Trophoblast cell (in vitro differentiated cells and primary cell): ENCODE data around the gene PRAMEF12.

Experiments used
- DNase-seq, 2 donors: peaks; one replicate each; pipeline ENCODE4 v3.0.0-alpha.2; 2016
- H2AFZ ChIP-seq: 2 replicates; pipeline ENCODE4 v1.6.1; 2013; ENCODE audit warnings: low read length, moderate library complexity, mild to moderate bottlenecking; ENCODE audit not compliant: insufficient read depth, poor library complexity
- H2AK5ac ChIP-seq: 2 replicates; pipeline ENCODE4 v1.6.1; 2013; ENCODE audit warnings: mild to moderate bottlenecking, low read length
- H2BK120ac ChIP-seq: 2 replicates; pipeline ENCODE4 v1.6.1; 2013; ENCODE audit warnings: low read length, mild to moderate bottlenecking, moderate library complexity; ENCODE audit not compliant: insufficient read depth, poor library complexity
- H2BK12ac ChIP-seq: 2 replicates; pipeline ENCODE4 v1.6.1; 2013; ENCODE audit warnings: mild to moderate bottlenecking, low read length, moderate library complexity
- H2BK5ac ChIP-seq: 2 replicates; pipeline ENCODE4 v1.6.1; 2013; ENCODE audit warnings: low read length, low read depth, moderate library complexity, mild to moderate bottlenecking; ENCODE audit not compliant: poor library complexity
- H3K14ac ChIP-seq: 2 replicates; pipeline ENCODE4 v1.6.1; 2013; ENCODE audit warnings: mild to moderate bottlenecking, low read length
- H3K18ac ChIP-seq: 2 replicates; pipeline ENCODE4 v1.6.1; 2013; ENCODE audit warnings: mild to moderate bottlenecking, low read length
- H3K23ac ChIP-seq: 2 replicates; pipeline ENCODE4 v1.6.1; 2013; ENCODE audit warnings: low read length
- H3K27ac ChIP-seq: 2 replicates; pipeline ENCODE4 v1.5.1; 2013; ENCODE audit warnings: low read depth, mild to moderate bottlenecking, inconsistent platforms, low read length, moderate library complexity
- H3K27me3 ChIP-seq: 2 replicates; pipeline ENCODE4 v1.6.1; 2013; ENCODE audit warnings: inconsistent platforms, mild to moderate bottlenecking, low read length, moderate library complexity; ENCODE audit not compliant: insufficient read depth
- H3K36me3 ChIP-seq, 2 experiments: 1 replicate in 1 of 2; 2 replicates in 1 of 2; pipeline ENCODE4 v1.6.1; 2013; ENCODE audit warnings: low read length in 2 of 2, mild to moderate bottlenecking in 2 of 2, moderate library complexity in 1 of 2; ENCODE audit not compliant: insufficient read depth in 2 of 2, control insufficient read depth in 1 of 2
- H3K4ac ChIP-seq: 2 replicates; pipeline ENCODE4 v1.6.1; 2013; ENCODE audit warnings: low read depth, mild to moderate bottlenecking, low read length, moderate library complexity
- H3K4me1 ChIP-seq, 2 experiments: 1 replicate in 1 of 2; 2 replicates in 1 of 2; pipeline ENCODE4 v1.6.1; 2013; ENCODE audit warnings: low read length in 2 of 2, mild to moderate bottlenecking in 2 of 2, moderate library complexity in 1 of 2; ENCODE audit not compliant: insufficient read depth in 2 of 2, control insufficient read depth in 1 of 2
- H3K4me2 ChIP-seq: 2 replicates; pipeline ENCODE4 v1.6.1; 2013; ENCODE audit warnings: inconsistent platforms, mild to moderate bottlenecking, low read length, moderate library complexity
- H3K4me3 ChIP-seq: 2 replicates; pipeline ENCODE4 v1.5.1; 2013; ENCODE audit warnings: mild to moderate bottlenecking, low read depth, low read length, inconsistent platforms
- H3K79me1 ChIP-seq: one replicate; pipeline ENCODE4 v1.6.1; 2013; ENCODE audit warnings: low read length
- H3K79me2 ChIP-seq: 2 replicates; pipeline ENCODE4 v1.6.1; 2013; ENCODE audit warnings: low read length, mild to moderate bottlenecking; ENCODE audit not compliant: control insufficient read depth, insufficient read depth, poor library complexity
- H3K9ac ChIP-seq: 2 replicates; pipeline ENCODE4 v1.6.1; 2013; ENCODE audit warnings: mild to moderate bottlenecking, low read length
- H3K9me3 ChIP-seq: 2 replicates; pipeline ENCODE4 v1.6.1; 2013; ENCODE audit warnings: low read depth, mild to moderate bottlenecking, control low read depth, inconsistent platforms, low read length; ENCODE audit not compliant: insufficient read depth
- H4K12ac ChIP-seq: 2 replicates; pipeline ENCODE4 v1.6.1; 2013; ENCODE audit warnings: low read depth, mild to moderate bottlenecking, low read length, moderate library complexity
- H4K8ac ChIP-seq: 2 replicates; pipeline ENCODE4 v1.6.1; 2013; ENCODE audit warnings: low read depth, mild to moderate bottlenecking, low read length, moderate library complexity
- H4K91ac ChIP-seq: one replicate; pipeline ENCODE4 v1.6.1; 2013; ENCODE audit warnings: low read depth, mild to moderate bottlenecking, low read length, moderate library complexity
- WGBS: extraction: QIAGEN DNeasy Blood & Tissue Kit; methylation state at CpG from one replicate; pipeline ENCODE4 v1.1.7; 2013; ENCODE audit warnings: missing lambda C conversion rate; ENCODE audit not compliant: insufficient read length, insufficient coverage; ENCODE audit errors: extremely low coverage; 5-methylcytosine and 5-hydroxymethylcytosine counted together

PRAMEF12 gene

DNA sequence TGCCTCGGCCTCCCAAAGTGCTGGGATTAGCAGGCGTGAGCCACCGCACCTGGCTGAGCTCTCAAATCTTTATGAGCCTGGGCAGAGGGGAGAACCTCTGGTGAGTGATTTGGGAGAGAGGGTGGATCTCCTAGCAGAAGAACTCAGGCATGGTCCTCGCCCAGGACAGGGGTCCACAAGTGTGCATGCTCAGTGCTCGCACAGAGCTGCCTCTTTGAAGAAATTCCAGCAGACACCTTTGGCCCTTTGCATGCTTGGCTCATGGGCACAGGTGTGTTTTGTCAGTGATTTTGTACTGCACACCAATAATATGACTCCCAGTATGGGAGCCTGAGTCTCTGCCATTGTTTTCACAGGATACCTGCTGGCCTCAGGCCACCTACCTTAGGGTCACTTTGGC is 11.8 kb upstream of the PRAMEF12 start:
- H4K91ac ChIP-seq = no peak overlapping the region
- H2BK12ac ChIP-seq = no peak overlapping the region
- no peak overlapping the region for H2BK5ac ChIP-seq
- no peak overlapping the region for H2BK120ac ChIP-seq
- H3K79me1 ChIP-seq = no peaks in the 10 kb centered on the region
- H3K23ac ChIP-seq = no peak overlapping the region
- H3K9ac ChIP-seq = no peak overlapping the region
- H2AK5ac ChIP-seq = no peak overlapping the region
- H3K4me1 ChIP-seq = peaks cover 0 to 4% of the 10 kb centered on the region in 2 experiments
- no peak overlapping the region for H3K14ac ChIP-seq
- no peak for DNase-seq
- H3K79me2 ChIP-seq = no peaks in the 10 kb centered on the region
- WGBS = no CpG with 5 or more reads among the region's 5 CpGs
- H3K4me3 ChIP-seq = no peak overlapping the region
- H3K4ac ChIP-seq = no peak overlapping the region
- no peak overlapping the region for H4K8ac ChIP-seq
- H3K27me3 ChIP-seq = no peaks in the 10 kb centered on the region
- no peak overlapping the region for H2AFZ ChIP-seq
- H4K12ac ChIP-seq = no peak overlapping the region
- H3K36me3 ChIP-seq = no peaks in the 10 kb centered on the region
- no peaks in the 10 kb centered on the region for H3K9me3 ChIP-seq
- H3K18ac ChIP-seq = no peak overlapping the region
- no peak overlapping the region for H3K27ac ChIP-seq
- no peak overlapping the region for H3K4me2 ChIP-seq

DNA sequence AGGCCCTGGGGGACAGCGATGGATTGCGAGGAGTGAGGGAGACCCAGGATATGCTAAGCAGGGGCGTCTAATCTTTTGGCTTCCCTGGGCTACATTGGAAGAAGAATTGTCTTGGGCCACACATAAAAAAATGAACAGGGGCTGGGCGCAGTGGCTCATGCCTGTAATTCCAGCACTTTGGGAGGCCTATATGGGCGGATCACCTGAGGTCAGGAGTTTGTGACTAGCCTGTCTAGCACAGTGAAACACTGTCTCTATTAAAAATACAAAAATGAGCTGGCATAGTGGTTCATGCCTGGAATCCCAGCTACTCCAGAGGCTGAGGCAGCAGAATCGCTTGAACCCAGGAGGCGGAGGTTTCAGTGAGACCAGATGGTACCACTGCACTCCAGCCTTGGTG is 10.8 kb upstream of the PRAMEF12 start:
- no peak overlapping the region for H2BK12ac ChIP-seq
- no peaks in the 10 kb centered on the region for H3K27me3 ChIP-seq
- H3K14ac ChIP-seq = no peak overlapping the region
- H3K36me3 ChIP-seq = no peaks in the 10 kb centered on the region
- DNase-seq = peak; percentile 78 to 86
- no peak overlapping the region for H3K9ac ChIP-seq
- H4K8ac ChIP-seq = no peak overlapping the region
- no peak overlapping the region for H3K4ac ChIP-seq
- H3K79me2 ChIP-seq = no peaks in the 10 kb centered on the region
- no peak overlapping the region for H3K27ac ChIP-seq
- H2BK120ac ChIP-seq = no peak overlapping the region
- no peak overlapping the region for H2AK5ac ChIP-seq
- H3K79me1 ChIP-seq = no peaks in the 10 kb centered on the region
- no peak overlapping the region for H2AFZ ChIP-seq
- H3K4me1 ChIP-seq = peaks cover 0 to 2% of the 10 kb centered on the region in 2 experiments
- H3K23ac ChIP-seq = no peak overlapping the region
- no peak overlapping the region for H4K91ac ChIP-seq
- H2BK5ac ChIP-seq = no peak overlapping the region
- no CpG with 5 or more reads among the region's 7 CpGs for WGBS
- H3K18ac ChIP-seq = no peak overlapping the region
- no peak overlapping the region for H3K4me3 ChIP-seq
- H3K9me3 ChIP-seq = no peaks in the 10 kb centered on the region
- no peak overlapping the region for H3K4me2 ChIP-seq
- no peak overlapping the region for H4K12ac ChIP-seq

DNA sequence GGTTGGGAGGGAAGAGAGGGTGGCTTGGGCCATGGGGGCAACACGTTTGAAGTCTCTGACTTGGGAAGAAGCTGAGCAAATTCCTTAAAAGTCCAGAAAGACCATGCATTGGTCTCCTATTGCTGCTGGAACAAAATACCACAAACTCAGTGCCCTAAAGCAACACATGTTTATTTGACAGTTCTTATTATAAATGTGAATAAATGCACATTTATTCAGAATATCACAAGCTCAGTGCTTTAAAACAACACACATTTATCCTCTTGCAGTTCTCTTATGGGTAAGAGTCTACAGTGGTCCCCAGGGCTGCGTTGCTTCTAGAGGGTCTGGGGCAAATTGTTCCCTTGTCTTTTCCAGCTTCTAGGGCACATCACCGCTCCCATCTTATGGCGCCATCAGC is 10.1 kb upstream of the PRAMEF12 start:
- H3K18ac ChIP-seq = no peak overlapping the region
- no peak overlapping the region for H3K9ac ChIP-seq

DNA sequence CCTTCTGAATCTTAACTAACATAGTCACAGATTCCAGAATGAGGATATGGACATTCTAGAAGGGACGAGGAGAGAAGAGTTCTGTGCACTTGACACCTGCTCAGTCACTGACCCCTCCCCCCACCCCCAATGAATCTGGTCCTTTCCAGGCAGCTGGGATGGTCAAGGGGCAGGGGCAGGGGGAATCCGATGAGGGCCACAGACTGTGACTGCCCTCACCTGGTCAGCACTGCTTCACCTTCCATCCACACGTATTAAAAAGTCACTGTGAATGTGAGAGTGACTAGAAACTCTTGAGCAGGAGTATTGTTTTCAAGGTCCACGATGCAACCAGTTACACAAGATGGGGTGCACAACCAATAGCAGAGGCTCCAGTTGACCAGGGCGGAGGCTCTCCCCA is 9.5 kb upstream of the PRAMEF12 start:
- H3K79me1 ChIP-seq = no peaks in the 10 kb centered on the region
- no CpG with 5 or more reads among the region's 5 CpGs for WGBS

More for the DNA sequence above, 10.1 kb upstream of the PRAMEF12 start:
- H3K36me3 ChIP-seq = no peaks in the 10 kb centered on the region
- no peak overlapping the region for H3K14ac ChIP-seq
- no peaks in the 10 kb centered on the region for H3K27me3 ChIP-seq
- DNase-seq = no peak
- H3K23ac ChIP-seq = no peak overlapping the region
- H4K12ac ChIP-seq = no peak overlapping the region
- H2AFZ ChIP-seq = no peak overlapping the region
- no peak overlapping the region for H3K4me3 ChIP-seq
- H2AK5ac ChIP-seq = no peak overlapping the region
- no peaks in the 10 kb centered on the region for H3K4me1 ChIP-seq
- no peak overlapping the region for H3K4me2 ChIP-seq
- no peaks in the 10 kb centered on the region for H3K9me3 ChIP-seq
- no peak overlapping the region for H4K91ac ChIP-seq
- no peak overlapping the region for H4K8ac ChIP-seq
- no peaks in the 10 kb centered on the region for H3K79me2 ChIP-seq
- no peak overlapping the region for H2BK120ac ChIP-seq
- H3K27ac ChIP-seq = no peak overlapping the region
- H2BK12ac ChIP-seq = no peak overlapping the region
- no peak overlapping the region for H2BK5ac ChIP-seq
- no CpG with 5 or more reads among the region's 4 CpGs for WGBS
- no peaks in the 10 kb centered on the region for H3K79me1 ChIP-seq
- H3K4ac ChIP-seq = no peak overlapping the region

More for the DNA sequence above, 9.5 kb upstream of the PRAMEF12 start:
- Histone ChIP-seq H2BK120ac (no peak overlapping the region), H3K79me2 (no peaks in the 10 kb centered on the region), H3K4ac (no peak overlapping the region), H2BK12ac (no peak overlapping the region), H4K8ac (no peak overlapping the region), H3K27me3 (no peaks in the 10 kb centered on the region), H2AK5ac (no peak overlapping the region), H2BK5ac (no peak overlapping the region), H3K23ac (no peak overlapping the region), H3K18ac (no peak overlapping the region), H3K4me3 (no peak overlapping the region), H3K9me3 (no peaks in the 10 kb centered on the region), H3K4me1 (no peaks in the 10 kb centered on the region), H3K14ac (no peak overlapping the region), H3K27ac (no peak overlapping the region), H4K12ac (no peak overlapping the region), H3K36me3 (no peaks in the 10 kb centered on the region), H4K91ac (no peak overlapping the region), H3K9ac (no peak overlapping the region), H3K4me2 (no peak overlapping the region), H2AFZ (no peak overlapping the region)
- DNase-seq = no peak
